GM23338 (cell line): Measurements from ENCODE around the gene CNOT10. TPM values are rescaled to one million over a fixed set of nuclear protein-coding genes. Genes with fewer than 3 reads are reported as not detected.

Source experiments
- ATAC-seq: fragments of 200-7000 bp; cut with Tn5 transposase; 3 replicates; pipeline ENCODE4 v1.9.1; 2020
- DNase-seq: peaks from one replicate; pipeline ENCODE4 v3.0.0-alpha.2; 2015; ENCODE audit warnings: low spot score
- H2AFZ ChIP-seq: fragments of 200-600 bp; sonication (generic); 2 replicates; pipeline ENCODE4 v1.8.0; 2016; ENCODE audit warnings: antibody characterized with exemption, mild to moderate bottlenecking, moderate library complexity
- H3F3A ChIP-seq: fragments of 200-600 bp; sonication (generic); replicated peaks from 2 replicates; pipeline ENCODE4 v1.8.0; 2017; ENCODE audit warnings: antibody characterized with exemption, mixed run types, low read depth
- H3K27ac ChIP-seq: fragments of 200-600 bp; sonication (generic); 2 replicates; pipeline ENCODE4 v1.6.1; 2016; ENCODE audit warnings: low read depth
- H3K27me3 ChIP-seq: fragments of 200-600 bp; sonication (generic); 2 replicates; pipeline ENCODE4 v1.8.0; 2016; ENCODE audit warnings: mild to moderate bottlenecking, mixed run types, moderate library complexity; ENCODE audit not compliant: insufficient read depth
- H3K36me3 ChIP-seq: fragments of 200-600 bp; sonication (generic); 2 replicates; pipeline ENCODE4 v1.8.0; 2016; ENCODE audit warnings: mild to moderate bottlenecking; ENCODE audit not compliant: insufficient read depth
- H3K4me1 ChIP-seq: fragments of 200-600 bp; sonication (generic); 2 replicates; pipeline ENCODE4 v1.8.0; 2016; ENCODE audit warnings: mild to moderate bottlenecking, moderate library complexity; ENCODE audit not compliant: insufficient read depth
- H3K4me2 ChIP-seq: fragments of 200-600 bp; sonication (generic); 2 replicates; pipeline ENCODE4 v1.7.1; 2017; ENCODE audit warnings: mixed run types
- H3K4me3 ChIP-seq: fragments of 200-600 bp; sonication (generic); 2 replicates; pipeline ENCODE4 v1.6.1; 2016; ENCODE audit warnings: mixed run types
- H3K79me2 ChIP-seq: fragments of 200-600 bp; sonication (generic); replicated peaks from 2 replicates; pipeline ENCODE4 v1.8.0; 2017; ENCODE audit warnings: mild to moderate bottlenecking; ENCODE audit not compliant: insufficient read depth
- H3K9me2 ChIP-seq: fragments of 200-600 bp; sonication (generic); 2 replicates; pipeline ENCODE4 v1.8.0; 2017; ENCODE audit not compliant: insufficient read depth
- H4K20me1 ChIP-seq: fragments of 200-600 bp; sonication (generic); replicated peaks from 2 replicates; pipeline ENCODE4 v1.8.0; 2017; ENCODE audit warnings: mild to moderate bottlenecking; ENCODE audit not compliant: insufficient read depth
- H3K27ac Mint-ChIP-seq: 2 replicates; pipeline ENCODE4 v1.8.0; 2020; ENCODE audit warnings: inconsistent platforms, mild to moderate bottlenecking, moderate library complexity, mixed read lengths
- H3K27me3 Mint-ChIP-seq: 3 replicates; pipeline ENCODE4 v1.8.0; 2022; ENCODE audit warnings: low read depth, mild to moderate bottlenecking, moderate library complexity, mixed read lengths, inconsistent platforms; ENCODE audit not compliant: insufficient read depth, poor library complexity
- H3K36me3 Mint-ChIP-seq: 3 replicates; pipeline ENCODE4 v1.8.0; 2021; ENCODE audit warnings: low read depth, mild to moderate bottlenecking, inconsistent platforms, moderate library complexity, mixed read lengths
- H3K4me1 Mint-ChIP-seq: 3 replicates; pipeline ENCODE4 v1.8.0; 2020; ENCODE audit warnings: mild to moderate bottlenecking, inconsistent platforms, mixed read lengths
- H3K4me3 Mint-ChIP-seq: 3 replicates; pipeline ENCODE4 v1.8.0; 2021; ENCODE audit warnings: moderate library complexity, mild to moderate bottlenecking, inconsistent platforms, mixed read lengths
- H3K9me3 Mint-ChIP-seq: 3 replicates; pipeline ENCODE4 v1.8.0; 2020; ENCODE audit warnings: moderate library complexity, mild to moderate bottlenecking, inconsistent platforms, mixed read lengths
- CREB1 ChIP-seq: fragments of 250-450 bp; sonication (Bioruptor Pico); IDR thresholded peaks from 2 replicates; pipeline ENCODE4 v1.5.0; 2020; ENCODE audit warnings: low read depth, mild to moderate bottlenecking, moderate library complexity
- CTCF ChIP-seq, 2 experiments: fragments of 200-600 bp in 1 of 2; sonication (generic) in 1 of 2; conservative IDR thresholded peaks; 2 replicates each; pipeline versions ENCODE4 v1.5.1 to v1.6.1; 2016 to 2017; ENCODE audit warnings: antibody characterized with exemption in 2 of 2, low read depth in 2 of 2, mild to moderate bottlenecking in 2 of 2, moderate library complexity in 1 of 2
- ETS1 ChIP-seq: IDR thresholded peaks from 2 replicates; pipeline ENCODE4 v1.6.1; 2016; ENCODE audit warnings: antibody characterized with exemption
- EZH2 ChIP-seq: fragments of 200-600 bp; sonication (generic); IDR thresholded peaks from one replicate; pipeline ENCODE4 v1.8.0; 2017; ENCODE audit warnings: antibody characterized with exemption, mild to moderate bottlenecking, low read depth; ENCODE audit not compliant: unreplicated experiment
- EZH2phosphoT487 ChIP-seq: fragments of 200-600 bp; sonication (generic); IDR thresholded peaks from one replicate; pipeline ENCODE4 v1.8.1; 2018; ENCODE audit warnings: antibody characterized with exemption; ENCODE audit not compliant: unreplicated experiment
- JUNB ChIP-seq: IDR thresholded peaks from one replicate; pipeline ENCODE4 v1.6.1; 2016; ENCODE audit warnings: antibody characterized with exemption; ENCODE audit not compliant: unreplicated experiment
- NANOG ChIP-seq: IDR thresholded peaks from 2 replicates; pipeline ENCODE4 v1.6.1; 2016; ENCODE audit warnings: antibody characterized with exemption, borderline replicate concordance
- POLR2AphosphoS5 ChIP-seq: IDR thresholded peaks from 2 replicates; pipeline ENCODE4 v1.6.1; 2016; ENCODE audit warnings: antibody characterized with exemption, low read depth
- STAT1 ChIP-seq: IDR thresholded peaks from one replicate; pipeline ENCODE4 v1.6.1; 2016; ENCODE audit warnings: antibody characterized with exemption; ENCODE audit not compliant: unreplicated experiment
- ZNF331 ChIP-seq: fragments of 250-450 bp; sonication (Bioruptor Pico); IDR thresholded peaks from 2 replicates; pipeline ENCODE4 v1.5.0; 2020; ENCODE audit warnings: low read depth, mild to moderate bottlenecking, moderate library complexity
- polyA plus RNA-seq: library from polyadenylated mRNA; unstranded; fragments of >200 nt; fragmentation: Nextera tagmentation; extraction: Ambion mirVana; gene quantifications from 2 replicates; pipeline ENCODE4 v1.2.1, GENCODE V29; 2016
- total RNA-seq: library from RNA; depleted of rRNA; stranded (reverse); fragments of >200 nt; shearing (Covaris generic); gene quantifications from 2 replicates; pipeline ENCODE4 v1.2.3, GENCODE V29; 2014

Gene CNOT10
- total and polyA plus RNA-seq, 2 experiments from 2014 or later, result 27.2 to 46.9 TPM

DNA sequence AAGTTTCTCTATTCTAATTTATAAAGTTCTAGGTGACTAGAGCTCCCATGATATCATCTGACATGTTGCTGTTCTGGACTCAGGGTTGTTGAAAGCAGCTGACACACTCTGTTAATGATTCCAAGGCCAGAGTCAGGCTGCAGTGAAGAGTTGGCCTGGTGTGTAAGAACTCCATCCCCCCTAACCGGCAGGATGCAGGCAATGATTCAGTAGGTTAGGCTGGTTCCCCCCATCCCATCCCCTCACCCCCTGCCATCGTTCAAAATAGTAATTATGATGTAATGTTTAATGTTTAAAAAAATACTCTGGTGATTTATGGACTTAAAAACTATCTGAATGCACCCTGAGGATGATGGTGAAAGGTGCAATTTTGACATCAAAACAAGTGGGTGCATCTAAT is 128.2 kb downstream of the CNOT10 start (continued):
- TF ChIP-seq ETS1, result no peak
- no peak for TF ChIP-seq CREB1 (CRISPR knock-in tag)

DNA sequence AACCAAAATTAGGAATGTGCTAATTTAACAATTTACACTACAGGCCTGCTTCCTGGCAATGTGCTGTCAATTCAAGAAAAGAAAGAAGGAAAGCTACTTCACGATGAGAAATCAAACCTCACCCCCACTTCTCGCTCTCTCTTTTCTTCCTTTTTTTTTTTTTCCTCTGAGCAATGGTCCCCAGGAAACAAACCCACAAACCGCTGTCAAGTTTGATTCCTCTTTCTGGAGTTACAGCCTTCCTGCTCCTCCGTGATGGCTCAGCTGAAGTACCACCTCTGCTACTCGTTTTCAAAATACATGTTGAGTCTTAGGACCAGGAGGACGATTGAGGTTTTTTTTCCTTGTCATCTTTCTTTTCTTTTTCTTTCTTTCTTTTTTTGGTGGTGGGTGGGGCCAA is 129.4 kb downstream of the CNOT10 start:
- peaks cover 7% of the 10 kb centered on the region for H3K9me3 Mint-ChIP-seq
- ATAC-seq, result no peak
- H3K36me3 Mint-ChIP-seq, result peaks cover 48% of the 10 kb centered on the region
- Histone ChIP-seq H3K4me2 (peak overlapping the region; percentile 85), H3K27me3 (no peaks in the 10 kb centered on the region), H3K4me1 (peaks cover 31% of the 10 kb centered on the region), H3K27ac (peak overlapping the region; percentile 69), H2AFZ (no peak overlapping the region), H3K9me2 (no peaks in the 10 kb centered on the region), H4K20me1 (peaks cover 5% of the 10 kb centered on the region; the same call in 1 of the 2 replicates), H3K79me2 (peaks cover 75% of the 10 kb centered on the region), H3F3A (peaks cover 6% of the 10 kb centered on the region; the same call in 1 of the 2 replicates), H3K4me3 (peak overlapping the region; percentile 100), H3K36me3 (peaks cover 7% of the 10 kb centered on the region)
- TF ChIP-seq CTCF (conservative IDR thresholded peaks at IDR 0.05; ENCODE audit: low read depth in 2 of 2) (no peak), NANOG (no peak), POLR2AphosphoS5 (0 out of 2 replicates have a peak, but pooled peaks have one; percentile 22)
- peak overlapping the region; percentile 96 for H3K4me3 Mint-ChIP-seq
- H3K27me3 Mint-ChIP-seq, result peaks cover 32% of the 10 kb centered on the region
- DNase-seq, result peak; percentile 58
- peaks cover 34% of the 10 kb centered on the region for H3K4me1 Mint-ChIP-seq
- H3K27ac Mint-ChIP-seq, result peak overlapping the region; percentile 84

DNA sequence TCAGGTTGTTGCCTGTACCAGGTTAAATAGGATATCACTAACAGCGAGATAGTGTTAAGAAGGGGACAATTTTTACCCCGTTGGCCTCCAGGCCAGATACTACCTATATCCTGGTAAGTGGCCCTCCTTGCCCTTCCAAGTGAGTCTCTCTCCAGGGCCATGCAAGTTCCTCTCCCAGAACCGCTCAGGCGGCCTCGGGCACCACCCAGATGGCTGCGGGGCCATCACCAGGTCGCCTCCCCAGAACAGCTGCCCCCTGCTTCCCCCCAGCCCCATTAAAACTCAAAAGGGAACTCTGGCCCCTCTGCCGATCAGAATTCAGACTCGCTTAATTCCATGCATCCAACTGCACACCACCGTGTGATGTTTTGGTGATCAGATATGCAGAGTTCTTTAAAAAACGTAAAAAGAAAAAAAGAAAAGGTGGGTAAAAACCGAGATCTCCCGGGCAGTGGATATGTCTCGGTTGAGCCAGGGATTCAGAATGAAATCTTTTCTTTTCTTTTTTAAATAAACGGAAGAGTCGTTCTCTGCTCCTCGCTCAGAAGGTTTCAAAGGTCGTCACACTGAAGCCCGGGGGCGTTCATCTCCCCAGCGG is 131.0 kb downstream of the CNOT10 start:
- Histone ChIP-seq H3K4me1 (peaks cover 31% of the 10 kb centered on the region), H4K20me1 (peaks cover 21% of the 10 kb centered on the region), H3F3A (peaks cover 9% of the 10 kb centered on the region; the same call in 1 of the 2 replicates), H3K4me2 (peak overlapping the region; percentile 85), H3K36me3 (peaks cover 22% of the 10 kb centered on the region), H3K79me2 (peaks cover 91% of the 10 kb centered on the region), H3K9me2 (no peaks in the 10 kb centered on the region), H3K27ac (peak overlapping the region; percentile 100), H2AFZ (no peak overlapping the region), H3K4me3 (peak overlapping the region; percentile 100), H3K27me3 (no peaks in the 10 kb centered on the region)
- H3K27me3 Mint-ChIP-seq, result peaks cover 38% of the 10 kb centered on the region
- ATAC-seq (peak; percentile 16), DNase-seq (no peak)
- H3K9me3 Mint-ChIP-seq, result peaks cover 19% of the 10 kb centered on the region
- peaks cover 33% of the 10 kb centered on the region for H3K4me1 Mint-ChIP-seq
- peaks cover 62% of the 10 kb centered on the region for H3K36me3 Mint-ChIP-seq
- H3K4me3 Mint-ChIP-seq, result peak overlapping the region; percentile 96
- H3K27ac Mint-ChIP-seq, result peak overlapping the region; percentile 97
- TF ChIP-seq NANOG, result no peak
- TF ChIP-seq EZH2, result no peak
- TF ChIP-seq ZNF331 (CRISPR knock-in tag), result no peak
- TF ChIP-seq JUNB, result no peak
- no peak for TF ChIP-seq EZH2phosphoT487
- no peak for TF ChIP-seq ETS1
- TF ChIP-seq CTCF (conservative IDR thresholded peaks at IDR 0.05; ENCODE audit: low read depth in 2 of 2), result no peak
- no peak for TF ChIP-seq POLR2AphosphoS5
- no peak for TF ChIP-seq STAT1
